Measurements from ENCODE around the gene RAPGEF6.
"Not testable (repeated sequence)": the region's sequence is repeated elsewhere in the genome, so short reads cannot be mapped to it uniquely, and the experiment has no call there.

Gene RAPGEF6

GRCh38 chr5:131496400-131496713 lies 138.7 kb downstream of the RAPGEF6 start:
- peak; percentile 24 for TF ChIP-seq CTCF (IDR thresholded peaks at IDR 0.05; ENCODE audit: extremely low read depth, missing control alignments)
- peak; percentile 24 for DNase-seq (ENCODE audit: low spot score)

DNA sequence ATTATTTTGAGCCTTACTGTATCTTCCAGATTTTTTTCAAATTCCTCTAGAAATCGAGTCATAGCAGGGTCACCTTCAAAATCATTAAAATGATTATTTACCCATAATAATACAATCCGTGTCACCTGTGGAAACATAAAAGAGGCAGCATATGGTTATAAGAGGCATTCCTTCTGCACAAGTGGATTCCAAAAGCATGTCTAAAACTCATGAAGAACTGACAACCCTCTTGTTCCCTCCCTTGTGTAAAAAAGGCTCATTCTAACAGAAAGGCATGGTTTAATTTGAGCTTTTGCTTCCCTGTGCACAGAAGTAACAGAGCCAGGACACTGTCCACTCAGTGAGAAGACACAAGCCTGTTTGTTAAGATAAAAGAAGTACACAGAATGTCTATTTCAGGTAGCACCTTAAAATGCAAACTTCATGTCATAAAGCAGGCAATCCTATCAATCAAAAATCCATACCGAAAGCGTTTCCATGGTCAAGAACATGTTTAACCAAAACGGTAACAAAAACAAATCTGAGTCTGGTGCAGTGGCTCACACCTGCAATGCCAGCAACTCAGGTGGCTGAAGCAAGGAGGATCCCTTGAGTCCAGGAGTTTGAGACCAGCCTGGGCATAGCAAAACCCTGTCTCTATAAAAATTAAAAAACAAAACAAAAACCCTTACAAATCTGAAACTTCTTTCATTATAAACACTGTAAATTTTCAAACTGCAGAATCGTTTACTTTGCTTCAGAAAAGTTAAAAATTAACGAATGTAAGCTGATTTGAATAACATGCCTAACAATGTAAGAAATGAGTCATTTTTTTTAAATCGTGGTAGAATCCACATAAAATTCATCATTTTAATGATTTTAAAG lies 139.3 kb downstream of the RAPGEF6 start:
- no peak for DNase-seq (ENCODE audit: low spot score)
- no peak for TF ChIP-seq CTCF (IDR thresholded peaks at IDR 0.05; ENCODE audit: extremely low read depth, missing control alignments)

- no peak for TF ChIP-seq CTCF (IDR thresholded peaks at IDR 0.05; ENCODE audit: extremely low read depth, missing control alignments)
- no peak for DNase-seq (ENCODE audit: low spot score)
Observed at GRCh38 chr5:131491749-131492148, 143.3 kb downstream of the RAPGEF6 start.

GRCh38 chr5:131488463-131488862 lies 146.6 kb downstream of the RAPGEF6 start:
- TF ChIP-seq CTCF (IDR thresholded peaks at IDR 0.05; ENCODE audit: extremely low read depth, missing control alignments): no peak

GRCh38 chr5:131487371-131487770 lies 147.7 kb downstream of the RAPGEF6 start:
- DNase-seq (ENCODE audit: low spot score): not testable (repeated sequence)

More at GRCh38 chr5:131488463-131488862, 146.6 kb downstream of the RAPGEF6 start:
- DNase-seq (ENCODE audit: low spot score): peak; percentile 31

- TF ChIP-seq CTCF (IDR thresholded peaks at IDR 0.05; ENCODE audit: extremely low read depth, missing control alignments): no peak
Observed at GRCh38 chr5:131482617-131483016, 152.4 kb downstream of the RAPGEF6 start.

GRCh38 chr5:131481569-131481968 lies 153.5 kb downstream of the RAPGEF6 start:
- no peak for TF ChIP-seq CTCF (IDR thresholded peaks at IDR 0.05; ENCODE audit: extremely low read depth, missing control alignments)
- DNase-seq (ENCODE audit: low spot score): no peak

More at GRCh38 chr5:131482617-131483016, 152.4 kb downstream of the RAPGEF6 start:
- no peak for DNase-seq (ENCODE audit: low spot score)

DNA sequence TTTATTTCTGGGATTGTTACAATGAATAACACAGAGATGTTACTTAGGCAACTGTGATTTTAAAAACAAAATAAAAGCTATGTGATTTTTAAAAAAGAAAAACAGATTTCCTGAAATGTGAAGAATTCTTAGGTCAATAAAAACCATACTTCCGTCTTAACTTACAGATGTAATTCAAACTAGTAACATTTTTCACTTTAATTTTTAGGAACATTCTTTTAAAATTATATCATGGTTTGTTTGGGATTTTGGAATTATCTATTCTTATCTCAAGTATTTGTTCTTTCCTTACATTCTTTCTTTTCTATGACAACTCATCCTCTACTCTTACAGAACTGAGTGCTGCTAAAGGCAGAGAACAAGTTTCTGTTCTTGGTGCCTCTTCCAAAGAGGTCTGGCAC lies 159.5 kb downstream of the RAPGEF6 start:
- TF ChIP-seq CTCF (IDR thresholded peaks at IDR 0.05; ENCODE audit: extremely low read depth, missing control alignments): no peak
- DNase-seq (ENCODE audit: low spot score): no peak

All from GM20000 (cell line).